IPS DF 6.9 (cell line): ENCODE measurements around the gene SLC26A8.

Source experiments
- DNase-seq: peaks from one replicate; pipeline ENCODE4 v3.0.0-alpha.2; 2013; ENCODE audit warnings: low read depth, low spot score
- H3K27ac ChIP-seq: one replicate; pipeline ENCODE4 v1.5.1; 2013; ENCODE audit warnings: low read length, control low read depth
- H3K27me3 ChIP-seq: 2 replicates; pipeline ENCODE4 v1.6.1; 2013; ENCODE audit warnings: mild to moderate bottlenecking, low read length; ENCODE audit not compliant: control insufficient read depth, insufficient read depth
- H3K36me3 ChIP-seq: 2 replicates; pipeline ENCODE4 v1.6.1; 2013; ENCODE audit warnings: low read length; ENCODE audit not compliant: control insufficient read depth, insufficient read depth
- H3K4me1 ChIP-seq: 2 replicates; pipeline ENCODE4 v1.6.1; 2013; ENCODE audit warnings: low read length; ENCODE audit not compliant: control insufficient read depth, insufficient read depth
- H3K4me3 ChIP-seq: 2 replicates; pipeline ENCODE4 v1.5.1; 2013; ENCODE audit warnings: mild to moderate bottlenecking, low read length
- H3K9me3 ChIP-seq: 2 replicates; pipeline ENCODE4 v1.6.1; 2013; ENCODE audit warnings: low read length, inconsistent platforms; ENCODE audit not compliant: control insufficient read depth, insufficient read depth
- WGBS: extraction: QIAGEN DNeasy Blood & Tissue Kit; methylation state at CpG from one replicate; pipeline ENCODE4 v1.1.7; 2013; ENCODE audit warnings: mixed read lengths, missing lambda C conversion rate; ENCODE audit not compliant: insufficient read length, insufficient coverage; 5-methylcytosine and 5-hydroxymethylcytosine counted together

The SLC26A8 gene

DNA sequence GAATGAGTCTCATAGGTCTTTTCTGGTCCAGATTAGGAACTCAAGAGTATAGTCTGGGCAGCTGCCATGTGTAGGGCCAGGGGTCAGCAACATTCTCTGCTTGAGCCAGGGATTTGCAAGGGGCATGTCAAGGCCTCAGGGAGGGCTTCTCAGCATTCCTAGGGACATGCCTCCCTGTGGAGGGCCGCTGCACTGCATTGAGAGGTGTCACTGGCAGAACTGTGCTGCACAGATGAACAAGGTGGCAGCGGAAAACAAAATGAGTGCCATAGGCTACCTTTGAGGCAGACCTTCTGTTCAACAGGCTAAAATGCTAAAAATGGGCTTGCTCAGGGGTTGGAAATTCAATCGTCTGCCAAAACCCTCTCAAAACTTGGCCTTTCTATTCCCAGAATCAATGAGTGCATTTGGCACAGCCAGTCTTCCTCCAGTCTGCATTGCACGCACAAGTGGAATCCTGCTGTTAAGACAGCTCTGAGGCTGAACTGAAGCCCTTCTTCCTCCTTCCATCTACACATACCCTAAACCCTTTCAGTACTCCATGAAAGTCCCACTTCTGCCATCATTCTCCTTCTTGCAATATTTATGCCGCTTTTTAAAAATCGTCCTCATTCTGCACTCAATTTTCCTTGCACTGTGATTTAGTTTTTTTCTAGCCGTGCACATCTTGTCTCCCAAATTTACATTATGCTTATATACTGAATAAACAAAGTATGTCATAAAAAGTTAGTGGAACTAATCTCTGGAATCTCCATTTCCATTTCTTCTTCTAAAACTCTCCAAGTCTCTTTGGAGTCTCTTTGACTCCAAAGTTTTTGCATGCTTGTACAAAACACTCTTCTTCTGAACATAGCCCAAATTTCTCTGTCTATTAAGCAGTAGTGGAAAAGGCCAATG lies 51.7 kb downstream of the SLC26A8 start:
- WGBS = 100% methylated on average over 1 of the region's 7 CpGs
- Histone ChIP-seq H3K27me3 (no peaks in the 10 kb centered on the region), H3K27ac (no peak overlapping the region), H3K9me3 (no peaks in the 10 kb centered on the region), H3K36me3 (no peaks in the 10 kb centered on the region), H3K4me1 (no peaks in the 10 kb centered on the region), H3K4me3 (no peak overlapping the region)
- DNase-seq = no peak

- WGBS = no CpG with 5 or more reads among the region's 4 CpGs
These were observed 54.3 kb downstream of the SLC26A8 start for GRCh38 chr6:35970181-35970580.

DNA sequence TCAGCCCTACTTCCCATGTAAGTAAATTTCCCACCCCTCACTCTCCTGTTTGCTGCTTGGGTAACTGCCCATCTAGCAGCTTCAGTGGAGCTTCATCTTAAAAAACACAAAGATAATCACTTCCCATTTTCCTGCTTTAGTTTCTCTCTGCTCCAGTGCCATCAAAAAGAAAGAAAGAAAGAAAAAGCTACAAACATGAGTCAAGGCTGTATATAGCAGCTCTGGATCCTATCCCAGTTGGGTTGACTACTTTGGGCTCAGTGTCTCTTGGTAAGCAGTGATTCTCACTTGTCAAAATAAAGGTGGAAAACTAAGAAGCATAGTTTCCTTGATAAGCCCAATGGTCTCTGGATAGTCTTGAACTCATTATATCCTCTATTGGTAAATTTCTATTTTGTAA lies 54.8 kb downstream of the SLC26A8 start:
- no peaks in the 10 kb centered on the region for H3K27me3 ChIP-seq
- DNase-seq = no peak
- H3K9me3 ChIP-seq = no peaks in the 10 kb centered on the region
- no peaks in the 10 kb centered on the region for H3K36me3 ChIP-seq
- no peaks in the 10 kb centered on the region for H3K4me1 ChIP-seq
- no peak overlapping the region for H3K27ac ChIP-seq
- no peak overlapping the region for H3K4me3 ChIP-seq

More at GRCh38 chr6:35970181-35970580, 54.3 kb downstream of the SLC26A8 start:
- Histone ChIP-seq H3K4me3 (no peak overlapping the region), H3K36me3 (no peaks in the 10 kb centered on the region), H3K9me3 (no peaks in the 10 kb centered on the region), H3K4me1 (no peaks in the 10 kb centered on the region), H3K27me3 (no peaks in the 10 kb centered on the region), H3K27ac (no peak overlapping the region)
- DNase-seq = no peak

- no peak overlapping the region for H3K27ac ChIP-seq
- H3K27me3 ChIP-seq = no peaks in the 10 kb centered on the region
- no peaks in the 10 kb centered on the region for H3K9me3 ChIP-seq
- no peaks in the 10 kb centered on the region for H3K36me3 ChIP-seq
- no CpG with 5 or more reads among the region's 4 CpGs for WGBS
- no peak for DNase-seq
- H3K4me3 ChIP-seq = no peak overlapping the region
- H3K4me1 ChIP-seq = no peaks in the 10 kb centered on the region
These were observed 55.6 kb downstream of the SLC26A8 start for GRCh38 chr6:35968821-35969220.

GRCh38 chr6:35967076-35967774 lies 57.2 kb downstream of the SLC26A8 start:
- no CpG with 5 or more reads among the region's 4 CpGs for WGBS
- DNase-seq = no peak
- H3K27ac ChIP-seq = no peak overlapping the region
- H3K36me3 ChIP-seq = no peaks in the 10 kb centered on the region
- H3K4me1 ChIP-seq = no peaks in the 10 kb centered on the region
- H3K4me3 ChIP-seq = no peak overlapping the region
- no peaks in the 10 kb centered on the region for H3K27me3 ChIP-seq
- H3K9me3 ChIP-seq = no peaks in the 10 kb centered on the region

GRCh38 chr6:35962779-35963560 lies 61.5 kb downstream of the SLC26A8 start:
- WGBS = no CpG with 5 or more reads among the region's 14 CpGs
- no peaks in the 10 kb centered on the region for H3K36me3 ChIP-seq
- H3K4me1 ChIP-seq = no peaks in the 10 kb centered on the region
- no peaks in the 10 kb centered on the region for H3K27me3 ChIP-seq
- no peak overlapping the region for H3K4me3 ChIP-seq
- H3K27ac ChIP-seq = no peak overlapping the region
- no peaks in the 10 kb centered on the region for H3K9me3 ChIP-seq
- no peak for DNase-seq

- Histone ChIP-seq H3K36me3 (no peaks in the 10 kb centered on the region), H3K27me3 (no peaks in the 10 kb centered on the region), H3K9me3 (no peaks in the 10 kb centered on the region), H3K4me3 (no peak overlapping the region), H3K27ac (no peak overlapping the region), H3K4me1 (no peaks in the 10 kb centered on the region)
- no CpG with 5 or more reads among the region's 2 CpGs for WGBS
- DNase-seq = no peak
These were observed 64.3 kb downstream of the SLC26A8 start for GRCh38 chr6:35960187-35960586.

GRCh38 chr6:35955970-35956369 lies 68.5 kb downstream of the SLC26A8 start:
- Histone ChIP-seq H3K36me3 (no peaks in the 10 kb centered on the region), H3K27ac (no peak overlapping the region), H3K4me3 (no peak overlapping the region), H3K27me3 (no peaks in the 10 kb centered on the region), H3K4me1 (peaks cover 2% of the 10 kb centered on the region; the same call in 1 of the 2 replicates), H3K9me3 (no peaks in the 10 kb centered on the region)
- DNase-seq = no peak
- WGBS = no CpG with 5 or more reads among the region's 4 CpGs

DNA sequence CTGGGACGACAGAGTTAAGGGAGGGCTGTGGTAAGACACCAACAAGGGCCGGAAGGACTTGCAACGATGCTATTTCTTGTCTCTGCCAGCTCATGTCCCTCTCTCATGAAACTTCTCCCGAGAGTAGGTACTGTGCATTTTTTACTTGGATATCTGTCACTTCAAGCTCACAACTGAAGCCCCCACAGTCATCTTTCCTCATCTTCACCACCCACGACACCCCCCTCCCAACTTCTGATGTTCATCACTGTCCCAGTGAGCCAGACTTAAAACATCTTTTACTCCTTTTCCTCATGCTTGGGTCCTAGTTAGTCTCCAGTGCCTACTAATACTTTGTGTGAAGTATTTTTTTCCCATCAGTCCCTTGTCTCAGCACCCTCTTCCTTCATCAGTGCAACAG lies 68.9 kb downstream of the SLC26A8 start:
- no peaks in the 10 kb centered on the region for H3K27me3 ChIP-seq
- no CpG with 5 or more reads among the region's 5 CpGs for WGBS
- H3K4me3 ChIP-seq = no peak overlapping the region
- H3K36me3 ChIP-seq = no peaks in the 10 kb centered on the region
- peaks cover 3% of the 10 kb centered on the region; the same call in 1 of the 2 replicates for H3K4me1 ChIP-seq
- no peaks in the 10 kb centered on the region for H3K9me3 ChIP-seq
- DNase-seq = no peak
- no peak overlapping the region for H3K27ac ChIP-seq

DNA sequence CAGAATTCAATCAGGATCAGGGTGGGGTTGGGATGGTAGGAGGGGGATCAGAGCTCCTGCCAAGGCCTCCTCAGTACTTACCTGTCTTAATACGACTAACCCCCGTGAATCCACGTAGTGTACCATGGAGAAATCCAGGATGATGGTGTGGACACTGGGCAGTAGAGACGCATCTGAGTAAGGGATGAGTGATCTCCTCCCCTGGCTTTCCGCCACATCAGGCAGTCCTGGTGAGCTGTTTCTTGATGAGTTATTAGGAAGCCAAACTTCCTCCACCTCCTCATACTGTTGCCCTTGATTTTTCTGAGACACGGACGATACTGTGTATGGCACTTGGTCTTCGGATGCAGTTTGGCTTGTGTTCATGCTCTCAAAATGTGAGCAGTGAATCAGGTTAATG lies 69.4 kb downstream of the SLC26A8 start:
- no peaks in the 10 kb centered on the region for H3K27me3 ChIP-seq
- DNase-seq = no peak
- H3K27ac ChIP-seq = no peak overlapping the region
- H3K9me3 ChIP-seq = no peaks in the 10 kb centered on the region
- WGBS = no CpG with 5 or more reads among the region's 8 CpGs
- H3K4me1 ChIP-seq = peaks cover 3% of the 10 kb centered on the region; the same call in 1 of the 2 replicates
- no peaks in the 10 kb centered on the region for H3K36me3 ChIP-seq
- H3K4me3 ChIP-seq = no peak overlapping the region
